Neural cell (in vitro differentiated cells): ENCODE data around the gene RNPEP. TPM values are rescaled to one million over a fixed set of nuclear protein-coding genes. Genes with fewer than 3 reads are reported as not detected.

Experiments
- H2AFZ ChIP-seq: fragments of 200-600, 300-800 bp; sonication (generic), shearing (Covaris generic); 2 replicates; pipeline ENCODE4 v1.6.0; 2014; ENCODE audit warnings: low read depth, mild to moderate bottlenecking, antibody characterized with exemption, low read length, moderate library complexity
- H3F3A ChIP-seq: fragments of 200-600 bp; shearing (Covaris generic); 2 replicates; pipeline ENCODE4 v1.6.1; 2016; ENCODE audit warnings: mild to moderate bottlenecking, moderate library complexity, mixed read lengths, antibody characterized with exemption, low read length; ENCODE audit not compliant: insufficient read depth, poor library complexity, severe bottlenecking
- H3K27ac ChIP-seq: fragments of 200-600, 300-800 bp; sonication (generic), shearing (Covaris generic); 2 replicates; pipeline ENCODE4 v1.5.1; 2014; ENCODE audit warnings: mild to moderate bottlenecking, low read length, moderate library complexity
- H3K27me3 ChIP-seq: fragments of 300-800, 200-600 bp; sonication (generic), shearing (Covaris generic); 2 replicates; pipeline ENCODE4 v1.6.0; 2014; ENCODE audit warnings: mild to moderate bottlenecking, low read depth, low read length, moderate library complexity; ENCODE audit not compliant: insufficient read depth
- H3K36me3 ChIP-seq: fragments of 300-800, 200-600 bp; sonication (generic), shearing (Covaris generic); 2 replicates; pipeline ENCODE4 v1.5.1; 2014; ENCODE audit warnings: mild to moderate bottlenecking, antibody characterized with exemption, low read length, moderate library complexity; ENCODE audit not compliant: insufficient read depth
- H3K4me2 ChIP-seq: fragments of 300-800, 200-600 bp; sonication (generic), shearing (Covaris generic); 2 replicates; pipeline ENCODE4 v1.6.0; 2014; ENCODE audit warnings: mild to moderate bottlenecking, low read length
- H3K4me3 ChIP-seq: fragments of 300-800, 200-600 bp; sonication (generic), shearing (Covaris generic); 2 replicates; pipeline ENCODE4 v1.5.1; 2014; ENCODE audit warnings: mild to moderate bottlenecking, low read length, moderate library complexity
- H3K79me2 ChIP-seq: fragments of 200-600 bp; shearing (Covaris generic); replicated peaks from 2 replicates; pipeline ENCODE4 v1.6.0; 2014; ENCODE audit warnings: mild to moderate bottlenecking, low read length, moderate library complexity; ENCODE audit not compliant: insufficient read depth
- H3K9ac ChIP-seq: fragments of 300-800, 200-600 bp; sonication (generic), shearing (Covaris generic); 2 replicates; pipeline ENCODE4 v1.6.1; 2016; ENCODE audit warnings: mild to moderate bottlenecking, low read length, mixed read lengths
- H3K9me2 ChIP-seq: fragments of 200-600 bp; shearing (Covaris generic); 2 replicates; pipeline ENCODE4 v1.6.1; 2016; ENCODE audit warnings: mild to moderate bottlenecking, low read length, mixed read lengths; ENCODE audit not compliant: insufficient read depth
- H3K9me3 ChIP-seq: fragments of 200-600, 300-800 bp; sonication (generic), shearing (Covaris generic); 2 replicates; pipeline ENCODE4 v1.6.1; 2016; ENCODE audit warnings: mild to moderate bottlenecking, mixed run types, low read length, moderate library complexity, mixed read lengths
- H4K20me1 ChIP-seq: fragments of 200-600 bp; shearing (Covaris generic); 2 replicates; pipeline ENCODE4 v1.6.1; 2016; ENCODE audit warnings: mild to moderate bottlenecking, mixed run types; ENCODE audit not compliant: insufficient read depth
- EP300 ChIP-seq: fragments of 450-650 bp; conservative IDR thresholded peaks from 2 replicates; pipeline ENCODE4 v1.6.1; 2014; ENCODE audit warnings: antibody characterized with exemption, mild to moderate bottlenecking, moderate library complexity; ENCODE audit not compliant: poor library complexity, severe bottlenecking
- EZH2 ChIP-seq: fragments of 200-600, 300-800 bp; shearing (Covaris generic), sonication (generic); IDR thresholded peaks from 2 replicates; pipeline ENCODE4 v1.6.1; 2014; ENCODE audit warnings: antibody characterized with exemption, low read length, borderline replicate concordance, mild to moderate bottlenecking; ENCODE audit not compliant: insufficient read depth, poor library complexity, severe bottlenecking
- MXI1 ChIP-seq: fragments of 450-650 bp; conservative IDR thresholded peaks from 2 replicates; pipeline ENCODE4 v1.6.1; 2014; ENCODE audit warnings: antibody characterized with exemption, mild to moderate bottlenecking; ENCODE audit not compliant: poor library complexity, severe bottlenecking
- POLR2AphosphoS5 ChIP-seq: IDR thresholded peaks from 2 replicates; pipeline ENCODE4 v1.6.1; 2012
- RAD21 ChIP-seq: fragments of 450-650 bp; conservative IDR thresholded peaks from 2 replicates; pipeline ENCODE4 v1.6.1; 2014; ENCODE audit warnings: antibody characterized with exemption, mild to moderate bottlenecking, moderate library complexity
- SMC3 ChIP-seq: fragments of 450-650 bp; conservative IDR thresholded peaks from 2 replicates; pipeline ENCODE4 v1.6.1; 2014; ENCODE audit warnings: antibody characterized with exemption, mild to moderate bottlenecking, moderate library complexity; ENCODE audit not compliant: poor library complexity
- TAF1 ChIP-seq: IDR thresholded peaks from 2 replicates; pipeline ENCODE4 v1.6.1; 2012; ENCODE audit warnings: low read depth
- polyA plus RNA-seq: library from polyadenylated mRNA; depleted of rRNA; stranded (reverse); fragments of >200 nt; gene quantifications from 2 replicates; pipeline ENCODE4 v1.2.3, GENCODE V29; 2014
- TF ChIP-seq, protein P1 (sequence below): IDR thresholded peaks from 2 replicates; pipeline ENCODE4 v1.6.1; 2012; ENCODE audit warnings: borderline replicate concordance
- TF ChIP-seq, protein P2 (sequence below): fragments of 450-650 bp; IDR thresholded peaks from 2 replicates; pipeline ENCODE4 v1.5.1; 2014; ENCODE audit warnings: antibody characterized with exemption, mild to moderate bottlenecking, moderate library complexity; ENCODE audit not compliant: poor library complexity, severe bottlenecking

Gene RNPEP
- polyA plus RNA-seq, 1 donor from 2014 or later, result 33.1 TPM

DNA sequence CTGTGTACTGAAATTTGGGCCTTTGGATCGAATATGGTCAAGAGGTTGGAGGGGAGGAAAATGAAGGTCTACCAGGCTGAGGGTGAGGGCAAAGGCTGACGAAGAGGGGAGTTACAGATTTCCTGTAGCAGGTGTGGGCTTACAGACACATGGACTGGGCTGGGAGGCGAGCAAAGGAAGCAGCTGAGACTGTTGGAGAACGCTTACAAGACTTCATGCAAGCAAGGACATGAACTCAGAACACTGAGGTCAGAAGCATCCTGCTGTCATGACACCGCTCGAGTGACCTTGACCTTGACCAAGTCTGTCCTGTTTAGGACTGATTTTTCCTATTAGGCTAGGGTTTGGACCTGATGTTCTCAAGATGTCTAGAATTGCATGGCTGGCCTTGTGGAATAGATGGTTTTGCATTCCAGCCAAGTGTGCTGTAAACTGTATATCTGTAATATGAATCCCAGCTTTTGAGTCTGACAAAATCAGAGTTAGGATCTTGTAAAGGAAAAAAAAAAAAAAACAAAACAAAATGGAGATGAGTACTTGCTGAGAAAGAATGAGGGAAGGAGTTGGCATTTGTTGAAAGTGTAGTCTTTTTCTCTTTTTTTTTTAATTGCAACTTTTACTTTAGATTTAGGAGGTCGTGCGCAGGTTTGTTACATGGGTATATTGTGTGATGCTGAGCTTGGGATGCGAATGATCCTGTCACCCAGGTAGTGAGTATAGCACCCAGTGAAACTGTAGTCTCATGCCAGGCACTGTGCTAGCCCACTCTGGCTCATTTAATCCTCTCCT is 33.8 kb downstream of the RNPEP start:
- Histone ChIP-seq H3F3A (no peaks in the 10 kb centered on the region), H3K9me3 (no peaks in the 10 kb centered on the region), H3K27me3 (no peaks in the 10 kb centered on the region), H3K4me2 (no peak overlapping the region), H3K27ac (no peak overlapping the region), H3K4me3 (no peak overlapping the region), H3K36me3 (no peaks in the 10 kb centered on the region), H3K9ac (no peak overlapping the region), H4K20me1 (no peaks in the 10 kb centered on the region), H3K79me2 (no peaks in the 10 kb centered on the region), H2AFZ (no peak overlapping the region), H3K9me2 (no peaks in the 10 kb centered on the region)
- TF ChIP-seq, protein P1, sequence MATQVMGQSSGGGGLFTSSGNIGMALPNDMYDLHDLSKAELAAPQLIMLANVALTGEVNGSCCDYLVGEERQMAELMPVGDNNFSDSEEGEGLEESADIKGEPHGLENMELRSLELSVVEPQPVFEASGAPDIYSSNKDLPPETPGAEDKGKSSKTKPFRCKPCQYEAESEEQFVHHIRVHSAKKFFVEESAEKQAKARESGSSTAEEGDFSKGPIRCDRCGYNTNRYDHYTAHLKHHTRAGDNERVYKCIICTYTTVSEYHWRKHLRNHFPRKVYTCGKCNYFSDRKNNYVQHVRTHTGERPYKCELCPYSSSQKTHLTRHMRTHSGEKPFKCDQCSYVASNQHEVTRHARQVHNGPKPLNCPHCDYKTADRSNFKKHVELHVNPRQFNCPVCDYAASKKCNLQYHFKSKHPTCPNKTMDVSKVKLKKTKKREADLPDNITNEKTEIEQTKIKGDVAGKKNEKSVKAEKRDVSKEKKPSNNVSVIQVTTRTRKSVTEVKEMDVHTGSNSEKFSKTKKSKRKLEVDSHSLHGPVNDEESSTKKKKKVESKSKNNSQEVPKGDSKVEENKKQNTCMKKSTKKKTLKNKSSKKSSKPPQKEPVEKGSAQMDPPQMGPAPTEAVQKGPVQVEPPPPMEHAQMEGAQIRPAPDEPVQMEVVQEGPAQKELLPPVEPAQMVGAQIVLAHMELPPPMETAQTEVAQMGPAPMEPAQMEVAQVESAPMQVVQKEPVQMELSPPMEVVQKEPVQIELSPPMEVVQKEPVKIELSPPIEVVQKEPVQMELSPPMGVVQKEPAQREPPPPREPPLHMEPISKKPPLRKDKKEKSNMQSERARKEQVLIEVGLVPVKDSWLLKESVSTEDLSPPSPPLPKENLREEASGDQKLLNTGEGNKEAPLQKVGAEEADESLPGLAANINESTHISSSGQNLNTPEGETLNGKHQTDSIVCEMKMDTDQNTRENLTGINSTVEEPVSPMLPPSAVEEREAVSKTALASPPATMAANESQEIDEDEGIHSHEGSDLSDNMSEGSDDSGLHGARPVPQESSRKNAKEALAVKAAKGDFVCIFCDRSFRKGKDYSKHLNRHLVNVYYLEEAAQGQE, result no peak
- TF ChIP-seq RAD21 (no peak), POLR2AphosphoS5 (no peak), SMC3 (no peak), TAF1 (no peak), EZH2 (no peak), MXI1 (no peak), EP300 (no peak)
- TF ChIP-seq, protein P2, sequence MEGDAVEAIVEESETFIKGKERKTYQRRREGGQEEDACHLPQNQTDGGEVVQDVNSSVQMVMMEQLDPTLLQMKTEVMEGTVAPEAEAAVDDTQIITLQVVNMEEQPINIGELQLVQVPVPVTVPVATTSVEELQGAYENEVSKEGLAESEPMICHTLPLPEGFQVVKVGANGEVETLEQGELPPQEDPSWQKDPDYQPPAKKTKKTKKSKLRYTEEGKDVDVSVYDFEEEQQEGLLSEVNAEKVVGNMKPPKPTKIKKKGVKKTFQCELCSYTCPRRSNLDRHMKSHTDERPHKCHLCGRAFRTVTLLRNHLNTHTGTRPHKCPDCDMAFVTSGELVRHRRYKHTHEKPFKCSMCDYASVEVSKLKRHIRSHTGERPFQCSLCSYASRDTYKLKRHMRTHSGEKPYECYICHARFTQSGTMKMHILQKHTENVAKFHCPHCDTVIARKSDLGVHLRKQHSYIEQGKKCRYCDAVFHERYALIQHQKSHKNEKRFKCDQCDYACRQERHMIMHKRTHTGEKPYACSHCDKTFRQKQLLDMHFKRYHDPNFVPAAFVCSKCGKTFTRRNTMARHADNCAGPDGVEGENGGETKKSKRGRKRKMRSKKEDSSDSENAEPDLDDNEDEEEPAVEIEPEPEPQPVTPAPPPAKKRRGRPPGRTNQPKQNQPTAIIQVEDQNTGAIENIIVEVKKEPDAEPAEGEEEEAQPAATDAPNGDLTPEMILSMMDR, result no peak

DNA sequence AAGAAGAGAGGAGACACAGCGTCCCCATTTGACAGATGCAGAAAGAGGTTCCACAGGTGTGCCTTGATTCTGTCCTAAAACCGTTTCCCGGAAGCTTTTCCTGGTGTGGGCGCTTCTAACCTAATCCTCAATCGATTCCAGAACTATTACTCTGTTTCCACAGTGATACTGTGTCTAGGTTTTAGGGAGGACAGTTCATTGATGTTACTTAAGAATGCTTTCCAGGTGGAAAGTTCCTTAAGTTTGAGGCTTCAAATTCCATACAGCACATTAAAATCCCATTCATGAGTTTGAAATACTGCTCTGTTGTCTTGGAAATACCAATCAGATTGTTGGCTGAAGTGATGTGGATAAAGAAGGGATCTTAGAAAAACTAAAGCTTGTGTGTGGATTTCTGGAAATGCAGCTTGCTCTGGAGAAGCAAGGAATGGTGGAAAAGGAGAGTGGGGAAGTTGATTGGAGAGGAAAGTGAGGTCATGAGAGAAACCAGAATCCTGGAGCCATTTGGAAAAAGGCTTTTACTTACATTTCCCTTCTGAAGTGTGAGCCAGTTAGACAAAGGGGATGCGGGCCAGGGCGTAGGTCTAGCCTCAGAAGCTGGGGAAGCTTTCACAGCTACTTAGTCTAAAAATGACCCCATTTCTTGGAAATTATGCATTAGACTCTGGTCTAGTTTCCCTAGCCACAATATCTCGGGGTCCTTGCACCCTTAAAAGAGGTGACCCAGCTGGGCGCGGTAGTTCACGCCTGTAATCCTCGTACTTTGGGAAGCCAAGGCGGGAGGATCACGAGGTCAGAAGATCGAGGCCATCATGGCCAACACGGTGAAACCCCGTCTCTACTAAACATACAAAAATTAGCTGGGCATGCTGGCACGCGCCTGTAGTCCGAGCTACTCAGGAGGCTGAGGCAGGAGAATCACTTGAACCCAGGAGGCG is 34.6 kb downstream of the RNPEP start:
- TF ChIP-seq EZH2, result no peak
- H3F3A ChIP-seq, result no peaks in the 10 kb centered on the region
- H3K27ac ChIP-seq, result no peak overlapping the region
- H3K4me2 ChIP-seq, result no peak overlapping the region
- H4K20me1 ChIP-seq, result no peaks in the 10 kb centered on the region
- no peaks in the 10 kb centered on the region for H3K79me2 ChIP-seq
- H3K27me3 ChIP-seq, result no peaks in the 10 kb centered on the region
- no peak overlapping the region for H3K4me3 ChIP-seq
- H3K9me3 ChIP-seq, result no peaks in the 10 kb centered on the region
- no peak overlapping the region for H2AFZ ChIP-seq
- no peaks in the 10 kb centered on the region for H3K36me3 ChIP-seq
- H3K9me2 ChIP-seq, result no peaks in the 10 kb centered on the region
- H3K9ac ChIP-seq, result no peak overlapping the region
